ENCODE data around the gene TMPRSS13. TPM values are rescaled to one million over a fixed set of nuclear protein-coding genes. Genes with fewer than 3 reads are reported as not detected.

The TMPRSS13 gene
- total RNA-seq, 1 donor from 2014 or later: not detected

GRCh38 chr11:117870103-117870952 is 58.9 kb downstream of the TMPRSS13 start:
- peaks cover 4% of the 10 kb centered on the region for H3K4me1 Mint-ChIP-seq (ENCODE audit: low read depth)
- H3K36me3 Mint-ChIP-seq (ENCODE audit: low read depth): no peaks in the 10 kb centered on the region
- H3K9me3 Mint-ChIP-seq (ENCODE audit: low read depth): no peaks in the 10 kb centered on the region
- no peak for TF ChIP-seq CTCF (IDR thresholded peaks at IDR 0.05)
- no peak overlapping the region for H3K4me3 Mint-ChIP-seq (ENCODE audit: unreplicated experiment)
- H3K27me3 Mint-ChIP-seq (ENCODE audit: low read depth): peaks cover 25% of the 10 kb centered on the region
- no peak for DNase-seq (ENCODE audit: low spot score)
- H3K27ac Mint-ChIP-seq (ENCODE audit: unreplicated experiment): no peak overlapping the region

- no peak for DNase-seq (ENCODE audit: low spot score)
- peaks cover 20% of the 10 kb centered on the region for H3K27me3 Mint-ChIP-seq (ENCODE audit: low read depth)
- no peak for TF ChIP-seq CTCF (IDR thresholded peaks at IDR 0.05)
- no peaks in the 10 kb centered on the region for H3K36me3 Mint-ChIP-seq (ENCODE audit: low read depth)
- no peaks in the 10 kb centered on the region for H3K4me1 Mint-ChIP-seq (ENCODE audit: low read depth)
- H3K27ac Mint-ChIP-seq (ENCODE audit: unreplicated experiment): no peak overlapping the region
- H3K9me3 Mint-ChIP-seq (ENCODE audit: low read depth): no peaks in the 10 kb centered on the region
- H3K4me3 Mint-ChIP-seq (ENCODE audit: unreplicated experiment): no peak overlapping the region
Observed at GRCh38 chr11:117869604-117870003, 59.6 kb downstream of the TMPRSS13 start.

DNA sequence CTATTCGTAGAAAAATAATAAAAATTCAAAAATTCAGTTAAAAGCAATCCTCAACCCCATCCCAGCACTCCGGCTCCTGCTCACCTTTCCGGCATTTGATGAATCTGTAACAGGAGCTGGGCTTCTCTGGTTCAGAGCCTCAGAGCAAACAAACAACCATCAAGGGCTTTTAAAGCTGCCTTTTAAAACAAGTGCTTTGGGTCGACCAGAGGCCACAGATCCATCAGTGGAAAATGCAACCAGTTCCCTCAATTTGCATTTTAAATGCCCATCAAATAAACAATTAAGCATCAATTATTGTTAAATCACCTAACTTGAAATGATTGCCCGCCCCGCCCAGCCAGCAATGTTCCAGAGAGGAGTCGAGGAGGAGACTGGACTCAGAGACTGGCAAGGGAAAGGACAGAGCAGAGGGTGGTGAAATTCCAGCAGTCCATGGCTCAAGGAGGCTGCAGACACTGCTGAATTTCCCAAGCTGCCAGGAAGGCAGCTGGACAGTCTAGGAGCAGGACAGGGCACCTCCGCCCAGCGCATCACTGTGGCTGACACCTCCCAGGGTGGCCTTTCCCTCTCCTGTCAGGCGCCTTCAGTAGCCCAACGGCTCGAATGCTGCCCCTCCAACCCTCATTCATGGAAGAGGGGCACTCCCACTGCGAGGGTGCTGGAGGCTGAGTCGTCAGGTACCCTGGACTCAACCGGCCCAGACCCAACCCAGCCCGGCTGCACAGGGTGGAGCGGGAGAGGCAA is 60.2 kb downstream of the TMPRSS13 start:
- DNase-seq (ENCODE audit: low spot score): no peak
- Mint-ChIP-seq H3K27ac (ENCODE audit: unreplicated experiment) (no peak overlapping the region), H3K9me3 (ENCODE audit: low read depth) (no peaks in the 10 kb centered on the region), H3K27me3 (ENCODE audit: low read depth) (peaks cover 15% of the 10 kb centered on the region), H3K36me3 (ENCODE audit: low read depth) (no peaks in the 10 kb centered on the region), H3K4me3 (ENCODE audit: unreplicated experiment) (no peak overlapping the region), H3K4me1 (ENCODE audit: low read depth) (no peaks in the 10 kb centered on the region)
- TF ChIP-seq CTCF (IDR thresholded peaks at IDR 0.05): no peak

GRCh38 chr11:117868088-117868487 is 61.1 kb downstream of the TMPRSS13 start:
- no peak overlapping the region for H3K4me3 Mint-ChIP-seq (ENCODE audit: unreplicated experiment)
- DNase-seq (ENCODE audit: low spot score): no peak

More at GRCh38 chr11:117868088-117868487, 61.1 kb downstream of the TMPRSS13 start:
- no peak overlapping the region for H3K27ac Mint-ChIP-seq (ENCODE audit: unreplicated experiment)
- H3K9me3 Mint-ChIP-seq (ENCODE audit: low read depth): no peaks in the 10 kb centered on the region
- H3K27me3 Mint-ChIP-seq (ENCODE audit: low read depth): peaks cover 10% of the 10 kb centered on the region
- H3K36me3 Mint-ChIP-seq (ENCODE audit: low read depth): no peaks in the 10 kb centered on the region
- H3K4me1 Mint-ChIP-seq (ENCODE audit: low read depth): no peaks in the 10 kb centered on the region
- no peak for TF ChIP-seq CTCF (IDR thresholded peaks at IDR 0.05)

All from chondrocyte (in vitro differentiated cells).